ENCODE results near the gene CMTM3.
A peak's percentile ranks its signal among the peaks of the same experiment; 100 is the strongest.
"Not testable (repeated sequence)": the region's sequence is repeated elsewhere in the genome, so short reads cannot be mapped to it uniquely, and the experiment has no call there.

CMTM3 gene

DNA sequence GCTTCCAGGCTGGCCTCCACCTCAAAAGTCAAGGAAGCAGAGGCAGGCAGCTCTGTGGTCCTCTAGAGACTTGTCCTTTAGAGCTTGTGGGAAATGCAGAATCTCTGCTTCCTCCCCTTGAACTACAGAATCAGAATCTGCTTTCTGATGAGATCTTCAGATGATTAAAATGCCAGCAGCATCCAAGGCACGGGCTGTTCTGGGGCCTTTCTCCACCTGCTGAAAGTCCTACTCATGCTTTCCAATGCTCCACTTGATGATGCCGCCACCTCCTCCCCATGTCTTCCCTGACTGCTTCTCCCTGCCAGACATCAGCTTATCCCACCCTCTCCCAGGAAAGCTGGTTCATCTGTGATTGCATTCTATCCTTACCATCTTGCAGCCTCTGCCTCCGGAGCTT lies 33.3 kb downstream of the CMTM3 start:
- no peak for DNase-seq

DNA sequence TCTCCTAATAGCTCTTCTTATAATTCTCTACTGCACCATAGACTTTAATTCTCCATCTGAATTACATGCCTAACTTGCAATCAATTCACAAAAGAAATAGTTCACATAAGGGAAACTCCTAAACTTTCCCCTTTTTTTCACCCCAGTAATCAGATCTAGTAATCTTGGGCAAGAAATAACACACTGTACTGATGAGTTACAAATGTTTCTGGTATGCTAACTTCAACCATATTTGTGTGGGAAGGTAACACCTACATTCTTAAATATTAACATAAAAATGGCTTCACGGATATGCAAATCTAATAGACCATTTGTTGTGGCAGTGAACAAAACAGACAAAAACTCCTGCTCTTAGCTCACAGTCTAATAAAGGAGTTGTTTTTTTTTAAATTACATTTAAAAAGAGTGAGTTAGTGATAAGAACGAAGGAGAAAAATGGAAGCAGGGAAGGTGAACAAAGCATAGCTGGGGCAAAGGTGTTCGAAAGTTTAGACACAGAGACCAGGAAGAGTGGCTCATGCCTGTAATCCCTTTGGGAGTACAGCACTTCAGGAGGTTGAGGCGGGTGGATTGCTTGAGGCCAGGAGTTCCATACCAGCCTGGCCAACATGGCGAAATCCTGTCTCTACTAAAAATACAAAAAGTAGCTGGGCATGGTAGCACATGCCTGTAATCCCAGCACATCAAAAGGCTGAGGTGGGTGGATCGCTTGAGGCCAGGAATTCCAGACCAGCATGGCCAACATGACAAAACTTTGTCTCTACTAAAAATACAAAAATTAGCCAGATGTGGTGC lies 34.8 kb downstream of the CMTM3 start:
- no peak for DNase-seq

DNA sequence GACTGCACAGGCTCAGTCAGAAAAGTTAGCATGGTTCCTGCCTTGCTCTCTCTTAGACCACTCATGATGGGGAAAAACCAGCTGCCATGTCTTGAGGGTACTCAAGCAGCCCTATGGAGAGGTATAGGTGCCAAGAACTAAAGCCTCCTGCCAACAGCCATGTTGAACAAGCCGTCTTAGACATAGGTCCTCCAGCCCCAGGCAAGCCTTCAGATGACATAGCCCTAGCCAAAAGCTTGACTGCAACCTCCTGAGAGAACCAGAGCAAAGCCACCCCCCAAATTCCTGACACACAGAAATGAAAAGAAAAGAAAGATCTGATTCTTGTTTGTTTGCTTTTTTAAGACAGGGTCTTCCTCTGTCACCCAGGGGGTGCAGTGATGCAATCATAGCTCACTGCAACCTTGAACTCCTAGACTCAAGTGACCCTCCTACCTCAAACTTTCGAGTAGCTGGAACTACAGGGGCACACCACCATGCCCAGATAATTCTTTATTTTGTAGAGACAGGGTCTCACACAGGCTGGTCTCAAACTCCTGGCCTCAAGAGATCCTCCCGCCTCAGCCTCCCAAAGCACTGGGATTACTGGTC lies 36.3 kb downstream of the CMTM3 start:
- no peak for DNase-seq

DNA sequence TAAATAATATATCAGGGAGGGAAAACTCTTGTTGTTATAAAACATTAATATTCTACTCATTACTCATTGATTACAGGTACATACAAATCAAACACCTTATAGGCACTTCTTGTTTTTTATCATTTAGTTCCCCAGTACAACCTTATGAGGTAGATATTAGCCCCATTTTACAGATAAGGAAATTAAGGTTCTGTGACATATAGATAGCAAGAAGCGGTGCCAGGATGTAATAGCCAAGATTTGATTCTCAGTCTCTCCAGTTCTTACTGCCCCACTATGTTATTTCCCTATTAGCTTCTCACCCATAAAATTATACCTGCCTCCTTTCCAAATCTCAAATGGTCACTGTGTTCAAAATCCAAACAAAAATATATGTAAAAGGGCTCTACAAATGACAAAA lies 36.9 kb downstream of the CMTM3 start:
- no peak for DNase-seq

DNA sequence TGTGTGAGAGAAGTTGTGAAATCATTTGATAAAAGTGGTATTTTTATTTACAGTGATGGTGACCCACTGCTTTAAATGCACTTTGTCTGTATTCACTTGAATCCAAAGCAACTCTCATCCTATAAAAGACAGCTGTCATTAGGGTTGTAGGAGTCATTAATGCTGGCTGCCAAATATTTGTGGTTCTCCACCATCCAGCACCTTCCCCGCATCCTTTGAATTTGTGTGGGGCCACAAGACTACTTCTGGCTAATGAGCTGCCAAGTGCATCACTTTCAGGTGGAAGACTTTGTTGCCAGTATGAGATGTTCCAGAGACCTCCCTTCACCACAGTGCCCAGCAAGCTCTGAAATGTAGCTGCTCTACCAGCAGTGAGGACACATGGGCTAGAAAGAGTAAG lies 43.4 kb downstream of the CMTM3 start:
- no peak for DNase-seq

DNA sequence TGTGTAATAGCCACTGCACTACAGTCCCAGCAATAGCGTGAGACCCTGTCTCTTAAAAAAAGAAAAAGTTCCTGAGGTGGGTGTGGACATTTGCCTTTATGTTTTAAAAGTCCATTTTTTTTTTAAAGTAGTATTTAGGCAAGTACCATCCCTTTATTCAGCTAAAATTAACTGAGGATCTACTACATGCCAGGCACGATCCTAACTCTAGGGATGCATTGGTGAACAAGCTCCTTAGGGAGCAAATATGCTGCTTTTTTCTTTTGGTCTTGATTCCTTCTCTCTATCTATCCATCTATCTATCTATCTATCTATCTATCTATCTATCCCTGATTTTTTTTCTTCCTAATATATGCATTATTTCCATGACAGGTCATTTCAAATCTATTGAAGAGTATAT lies 44.7 kb downstream of the CMTM3 start:
- no peak for DNase-seq

DNA sequence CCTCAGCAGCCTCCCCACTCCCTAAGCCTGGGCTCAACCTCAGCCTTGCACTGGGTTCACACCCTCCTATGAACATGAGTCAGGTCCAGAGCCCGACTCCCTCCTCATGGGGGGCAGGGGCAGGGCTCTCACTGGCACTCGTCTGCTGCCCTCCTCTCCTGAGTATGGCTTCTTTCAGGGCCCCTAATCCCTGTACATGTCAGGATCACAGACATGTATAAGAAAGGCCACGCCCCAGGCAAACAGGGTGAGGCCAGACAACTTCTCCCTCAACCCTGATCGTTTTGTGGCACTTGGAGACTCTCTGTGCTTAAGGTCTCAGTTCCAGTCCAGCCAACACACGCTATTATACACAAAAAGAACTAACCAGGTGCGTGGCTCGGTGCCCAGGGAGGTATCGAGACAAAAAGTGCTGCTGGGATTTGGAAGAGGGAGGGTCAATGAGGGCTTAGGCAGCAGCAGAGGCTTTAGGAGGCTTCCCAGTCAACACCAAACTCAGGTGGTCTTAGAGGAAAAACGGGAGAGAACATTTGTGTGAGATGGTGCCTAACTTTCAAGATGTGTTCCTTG lies 45.2 kb downstream of the CMTM3 start:
- no peak for DNase-seq

DNA sequence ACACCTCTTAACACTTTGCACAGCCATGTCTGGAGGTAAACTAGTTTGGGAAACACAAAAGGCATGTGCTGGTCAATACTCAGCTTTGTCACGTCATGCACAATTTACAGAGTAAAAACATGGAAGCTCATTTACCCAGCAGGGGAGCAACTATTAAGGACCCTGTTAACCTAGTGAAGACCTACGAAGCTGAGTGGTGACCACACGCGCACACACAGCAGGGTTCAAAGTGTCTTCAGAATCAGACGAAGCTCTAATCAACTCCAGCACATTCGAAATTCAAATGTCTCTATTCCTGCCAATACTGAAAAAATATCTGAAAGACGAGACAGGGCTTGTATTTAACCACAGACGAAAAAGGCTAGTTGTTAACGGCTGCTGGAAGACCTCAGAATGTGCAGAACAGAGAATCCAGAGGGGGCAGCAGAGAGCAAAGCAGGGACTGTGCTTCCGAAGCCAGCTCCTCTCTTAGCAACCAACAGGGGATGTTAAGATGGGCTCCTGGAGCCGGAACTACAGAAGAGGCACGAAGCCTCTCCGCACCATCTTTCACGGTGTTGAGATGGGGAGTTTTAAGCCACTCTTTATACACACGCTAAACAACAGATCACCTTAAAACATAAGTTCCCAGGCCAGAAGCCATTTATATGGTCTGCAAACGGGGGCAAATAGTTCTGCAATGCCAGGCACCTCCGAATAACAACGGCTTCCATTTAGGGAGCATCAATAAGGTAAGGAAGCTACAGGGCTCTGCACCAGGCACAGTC lies 46.4 kb downstream of the CMTM3 start:
- DNase-seq: peak; percentile 23 to 77

DNA sequence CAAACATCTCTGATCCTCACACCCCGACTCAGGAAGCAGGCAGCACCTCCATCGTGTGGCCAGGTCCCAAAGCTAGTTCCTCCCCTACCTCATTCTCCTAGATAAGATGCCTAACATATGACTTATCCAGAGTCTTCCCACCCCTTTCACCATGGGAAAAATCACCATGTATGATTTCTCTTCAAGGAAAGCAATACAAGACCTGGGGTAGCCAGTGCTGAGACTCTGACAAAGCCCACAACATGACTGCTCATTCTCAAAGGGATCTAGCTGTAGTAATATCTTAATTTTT lies 46.9 kb downstream of the CMTM3 start:
- no peak for DNase-seq

DNA sequence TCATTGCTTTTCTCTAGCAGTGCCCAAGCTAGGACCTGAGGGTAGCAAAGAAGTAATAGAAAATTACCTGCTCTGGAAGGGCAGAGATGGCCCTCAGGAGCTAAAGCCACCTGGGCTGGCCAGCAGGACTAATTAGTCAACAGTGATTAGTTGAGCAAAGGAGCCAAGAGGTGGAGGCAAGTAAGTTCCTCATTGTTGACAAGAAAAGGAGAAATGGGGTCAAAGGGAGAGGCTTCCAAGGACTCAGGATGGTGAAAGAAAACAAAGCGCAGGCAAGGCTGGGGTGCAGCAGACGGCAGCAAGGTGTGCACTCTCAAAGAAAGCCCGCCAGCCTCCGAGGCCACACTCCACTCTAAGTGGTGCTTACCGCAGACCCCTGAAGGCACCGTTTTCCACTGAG lies 47.5 kb downstream of the CMTM3 start:
- DNase-seq: no peak

DNA sequence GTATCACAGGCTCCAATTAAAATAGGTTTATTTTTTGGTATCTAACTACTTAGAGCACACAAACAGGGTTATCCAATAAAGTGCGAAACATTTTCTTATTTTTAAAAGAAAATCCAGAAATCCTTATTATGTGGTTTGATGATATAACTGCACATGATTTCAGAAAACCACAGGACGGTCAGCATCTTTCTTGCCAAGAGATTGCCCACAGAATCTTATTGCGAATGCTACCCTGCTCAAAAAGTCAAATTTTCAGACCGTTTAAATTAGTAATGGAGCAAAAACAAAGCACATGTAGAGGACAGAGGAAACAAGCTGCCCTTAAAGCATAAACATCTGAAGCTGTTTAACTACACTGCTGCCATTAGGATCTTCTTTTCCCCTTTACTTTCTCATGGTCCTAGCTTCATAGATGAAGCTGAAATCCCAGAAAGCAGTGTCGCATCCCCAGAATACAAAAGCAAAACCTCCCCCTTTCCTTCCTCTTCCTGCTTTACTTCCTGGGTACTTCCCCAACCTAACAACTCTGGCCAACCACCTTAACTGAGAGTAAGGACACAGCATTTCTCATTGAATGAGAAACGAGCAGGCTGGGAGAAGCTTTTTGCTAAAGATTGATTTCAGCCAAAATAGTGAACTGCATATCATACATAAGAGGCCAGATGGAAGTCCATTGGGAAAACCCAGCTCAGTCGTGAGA lies 48.3 kb downstream of the CMTM3 start:
- no peak for DNase-seq

DNA sequence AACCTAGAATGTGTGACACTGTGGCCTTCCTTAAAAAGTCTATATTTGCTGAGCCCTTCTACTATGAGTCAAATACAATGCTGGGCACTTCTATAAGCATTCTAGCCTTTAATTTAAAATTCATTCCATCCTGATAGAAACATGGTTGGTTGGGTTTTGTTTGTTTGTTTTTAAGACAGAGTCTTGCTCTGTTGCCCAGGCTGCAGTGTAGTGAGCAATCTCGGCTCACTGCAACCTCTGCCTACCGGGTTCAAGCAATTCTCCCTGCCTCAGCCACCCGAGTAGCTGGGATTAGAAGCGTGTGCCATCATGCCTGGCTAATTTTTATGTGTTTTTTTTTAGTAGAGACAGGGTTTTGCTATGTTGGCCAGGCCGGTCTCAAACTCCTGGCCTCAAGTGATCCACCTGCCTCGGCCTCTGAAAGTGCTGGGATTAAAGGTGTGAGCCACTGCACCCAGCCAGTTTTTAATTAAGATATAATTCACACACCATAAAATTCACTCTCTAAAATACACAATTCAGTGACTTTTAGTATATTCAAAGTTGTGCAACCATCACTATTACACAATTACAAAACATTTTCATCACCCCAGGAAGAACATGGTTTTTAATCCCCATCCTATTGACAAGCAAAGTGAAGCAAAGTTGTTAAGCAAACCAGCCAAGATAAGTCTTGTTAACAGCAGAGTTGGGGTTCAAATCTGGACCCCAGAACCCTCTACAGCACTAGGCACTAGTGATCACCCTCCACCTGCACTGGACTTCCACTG lies 49.3 kb downstream of the CMTM3 start:
- no peak for DNase-seq

DNA sequence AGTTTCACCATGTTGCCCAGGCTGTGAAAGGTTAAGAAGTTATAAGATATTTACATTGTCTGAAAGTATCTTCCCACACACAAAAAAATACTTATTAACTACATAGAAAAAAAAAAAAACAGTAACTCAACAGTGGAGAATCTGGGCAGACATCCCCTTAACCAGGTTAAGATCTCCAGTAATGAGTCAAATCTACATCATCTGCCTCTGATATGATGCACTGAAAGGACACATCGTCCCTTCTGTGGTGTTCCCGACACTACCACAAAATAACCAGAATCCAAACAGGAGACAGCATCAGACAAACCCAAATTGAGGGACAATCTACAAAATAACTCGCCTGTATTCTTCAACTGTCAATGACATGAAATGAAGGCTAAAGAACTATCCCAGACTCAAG lies 52.0 kb downstream of the CMTM3 start:
- no peak for DNase-seq

DNA sequence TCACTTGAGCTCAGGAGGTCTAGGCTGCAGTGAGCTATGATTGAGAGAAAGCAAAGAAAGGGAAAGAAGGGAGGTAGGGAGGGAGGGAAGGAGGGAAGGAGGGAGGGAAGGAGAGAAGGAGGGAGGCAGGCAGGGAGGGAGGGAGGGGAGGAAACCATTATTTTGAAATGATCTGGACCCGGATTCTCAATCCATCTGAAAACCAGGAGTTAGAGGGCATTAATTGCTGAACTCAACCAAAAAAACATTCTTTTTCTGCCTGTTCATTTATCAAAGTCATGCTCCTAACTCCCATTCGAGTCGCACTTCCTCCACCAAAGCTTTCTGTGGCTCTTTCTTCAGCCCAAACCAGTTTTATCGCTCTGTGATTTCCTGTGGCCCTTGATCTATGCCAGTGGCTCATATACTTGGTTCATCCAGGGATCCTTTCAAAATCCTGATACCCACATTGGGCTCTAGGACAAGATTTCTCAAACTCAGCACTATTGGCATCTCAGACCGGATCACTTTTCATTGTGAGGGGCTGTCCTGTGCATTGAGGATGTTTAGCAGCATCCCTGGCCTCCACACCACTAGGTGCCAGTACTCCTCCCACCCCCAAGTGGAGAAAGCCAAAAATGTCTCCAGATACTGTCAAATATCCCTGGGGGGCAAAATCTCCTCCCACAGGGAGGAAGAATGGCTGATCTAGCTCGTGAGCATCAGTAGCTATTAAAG lies 53.8 kb downstream of the CMTM3 start:
- DNase-seq: no peak

DNA sequence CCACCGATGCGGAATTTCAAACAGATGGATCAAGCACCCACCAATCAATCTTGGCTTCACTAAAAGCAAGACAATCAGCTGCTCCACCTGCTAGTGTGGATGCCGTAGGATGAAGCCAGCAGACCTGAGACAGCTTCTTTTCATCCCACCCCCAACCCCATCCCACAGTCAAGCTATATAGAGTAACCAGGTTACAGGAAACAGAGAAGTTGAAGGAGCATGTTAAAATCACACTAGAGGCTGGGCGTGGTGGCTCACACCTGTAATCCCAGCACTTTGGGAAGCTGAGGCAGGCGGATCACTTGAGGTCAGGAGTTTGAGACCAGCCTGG lies 54.3 kb downstream of the CMTM3 start:
- DNase-seq: no peak

DNA sequence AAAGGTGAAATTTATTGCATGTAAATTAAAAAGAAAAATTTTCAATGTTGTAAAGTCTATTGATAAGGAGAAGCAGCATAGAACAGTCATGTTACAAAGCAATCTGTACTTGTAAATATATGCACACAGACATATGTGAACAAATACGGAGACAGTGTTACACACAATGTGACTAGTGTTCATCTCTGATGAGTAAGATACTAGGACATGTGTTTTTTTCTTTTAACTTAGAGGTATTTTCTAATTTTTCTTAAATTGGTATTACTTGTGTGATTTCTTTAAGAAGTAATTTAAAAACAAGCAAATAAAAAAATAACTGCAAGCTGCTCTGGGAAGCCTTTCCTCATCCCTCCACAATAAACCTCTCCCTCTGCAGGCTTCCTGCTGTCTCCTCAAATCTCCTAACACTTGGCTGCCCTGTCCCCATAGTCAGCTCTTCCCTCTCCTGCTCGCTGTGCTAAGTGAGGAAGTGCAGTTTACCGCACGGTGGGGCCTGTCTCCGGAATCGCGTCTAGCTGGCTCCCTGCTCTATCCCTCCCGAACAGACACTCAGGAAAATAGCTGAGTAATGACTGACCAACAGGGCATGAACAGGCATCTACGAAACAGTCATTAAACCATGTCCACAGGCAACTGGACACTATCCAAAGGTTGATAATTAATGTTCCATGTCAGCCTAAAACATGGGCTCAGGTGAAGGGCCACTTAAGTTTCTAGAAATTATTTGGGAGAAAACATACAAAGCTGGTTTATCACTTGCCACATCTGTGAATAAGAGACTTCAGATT lies 56.1 kb downstream of the CMTM3 start:
- DNase-seq: peak; percentile 62 to 78

DNA sequence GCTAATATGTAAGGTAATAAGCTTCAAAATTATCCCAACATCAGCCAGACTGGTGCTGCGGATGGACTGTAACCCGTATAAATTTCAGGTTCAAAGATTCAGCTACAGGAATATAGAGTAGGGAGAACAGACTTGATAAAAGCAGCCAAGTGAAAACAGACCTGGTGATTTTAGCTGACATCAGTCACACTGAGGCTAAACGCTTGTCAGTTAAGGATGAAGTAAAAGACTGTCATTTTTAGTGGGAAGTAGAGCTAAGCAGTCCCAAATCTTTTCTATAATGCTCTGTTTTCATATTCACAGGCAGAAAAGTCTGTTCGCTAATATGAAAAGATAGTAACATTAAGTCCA lies 56.7 kb downstream of the CMTM3 start:
- no peak for DNase-seq

DNA sequence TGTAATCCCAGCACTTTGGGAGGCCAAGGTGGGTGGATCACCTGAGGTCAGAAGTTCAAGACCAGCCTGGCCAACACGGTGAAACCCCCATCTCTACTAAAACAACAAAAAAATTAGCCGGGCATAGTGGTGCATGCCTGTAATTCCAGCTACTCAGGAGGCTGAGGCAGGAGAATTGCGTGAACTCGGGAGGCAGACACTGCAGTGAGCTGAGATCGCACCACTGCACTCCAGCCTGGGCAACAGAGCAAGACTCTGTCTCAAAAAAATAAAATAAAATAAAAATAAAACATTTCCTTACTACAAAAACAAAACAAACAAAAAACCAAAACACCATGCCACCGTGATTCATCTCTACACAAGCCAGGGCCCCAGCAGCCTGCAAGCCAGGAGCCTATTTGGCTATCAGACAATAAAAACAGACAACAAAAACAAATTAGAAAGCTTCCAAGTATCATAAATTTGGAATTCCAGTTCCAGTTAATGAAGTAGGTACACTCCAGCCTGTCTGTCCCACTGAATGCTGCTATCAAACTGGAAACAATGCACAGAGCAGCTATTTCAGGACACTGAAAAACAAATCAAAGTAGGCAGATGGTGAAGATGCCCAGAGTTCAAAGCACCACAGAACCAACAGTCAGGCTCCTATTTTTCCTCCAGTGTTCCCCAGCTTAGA lies 57.3 kb downstream of the CMTM3 start:
- DNase-seq: not testable (repeated sequence)

DNA sequence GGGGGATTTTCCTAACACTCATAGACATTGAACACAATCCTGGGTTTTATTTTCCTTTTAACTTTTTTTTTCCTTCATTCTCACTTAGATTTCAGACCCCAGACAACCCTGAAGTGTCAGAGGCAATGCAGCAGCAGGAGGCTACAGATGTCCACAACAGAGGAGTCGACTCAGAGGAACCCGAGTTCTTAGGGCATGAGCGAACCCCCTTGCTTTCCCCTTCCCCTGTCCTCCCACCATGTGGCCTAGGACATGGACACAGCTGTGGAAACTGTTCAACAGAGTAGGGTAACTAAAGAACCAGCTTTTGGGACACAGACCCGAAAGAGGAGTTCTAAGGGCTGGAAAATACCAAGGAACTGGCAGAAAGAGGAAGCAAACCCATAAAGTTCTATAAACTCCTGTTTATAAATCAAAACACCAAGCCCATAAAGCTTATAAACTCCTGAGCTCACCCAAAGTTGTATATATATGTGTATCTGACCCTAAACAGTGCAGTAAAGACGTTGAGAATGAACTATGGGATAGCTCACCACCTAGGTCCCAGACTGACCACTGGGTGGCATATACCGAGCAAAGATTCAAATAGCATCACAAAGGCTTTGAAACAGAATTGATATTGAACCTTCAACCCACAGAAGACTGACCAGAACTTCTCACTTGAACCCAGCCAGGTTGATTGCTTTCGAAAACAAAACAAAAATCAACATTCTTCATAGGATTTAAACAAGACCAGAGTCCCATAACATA lies 58.1 kb downstream of the CMTM3 start:
- peak in 1 of 2 experiments; percentile 55 for DNase-seq
